IMR-90 (cell line): ENCODE results near the gene SLC25A25. TPM values are rescaled to one million over a fixed set of nuclear protein-coding genes. Genes with fewer than 3 reads are reported as not detected.

Source experiments
- ATAC-seq: fragments of 200-7000 bp; cut with Tn5 transposase; 2 replicates; pipeline ENCODE4 v1.9.1; 2020; ENCODE audit warnings: low read depth, mild to moderate bottlenecking, moderate library complexity
- BruUV-seq: library from RNA; stranded (reverse); fragments of 400-500 nt; replicated peaks from 2 replicates; lab custom pipeline; 2021; lab: Mats Ljungman, UMichigan
- CTCF ChIA-PET: fragments of 300-600 bp; formaldehyde crosslinking; extraction: SDS; loops from one replicate; lab custom pipeline; 2021; ENCODE audit warnings: antibody characterized with exemption; lab: Yijun Ruan, JAX
- POLR2A ChIA-PET: fragments of 300-600 bp; sonication (Branson Sonifier 250); formaldehyde crosslinking; loops from one replicate; lab custom pipeline; 2022; ENCODE audit warnings: antibody characterized with exemption; ENCODE audit not compliant: unreplicated experiment; lab: Charles Lee
- DNase-seq: peaks from one replicate; pipeline ENCODE4 v3.0.0; 2013
- H2AFZ ChIP-seq: replicated peaks from 2 replicates; pipeline ENCODE3; 2013; ENCODE audit warnings: low read length, mild to moderate bottlenecking; ENCODE audit not compliant: poor library complexity
- H2AK5ac ChIP-seq: 2 replicates; pipeline ENCODE4 v1.6.1; 2013; ENCODE audit warnings: low read depth, low read length, inconsistent platforms
- H2AK9ac ChIP-seq: replicated peaks from 2 replicates; pipeline ENCODE3; 2013; ENCODE audit warnings: mild to moderate bottlenecking, low read depth, low read length, moderate library complexity; ENCODE audit not compliant: poor library complexity
- H2BK120ac ChIP-seq: 2 replicates; pipeline ENCODE4 v1.6.1; 2013; ENCODE audit warnings: low read depth, low read length, inconsistent platforms
- H2BK15ac ChIP-seq: 3 replicates; pipeline ENCODE4 v1.6.1; 2013; ENCODE audit warnings: low read depth, low read length, inconsistent platforms
- H2BK20ac ChIP-seq: 2 replicates; pipeline ENCODE4 v1.6.1; 2013; ENCODE audit warnings: low read depth, mild to moderate bottlenecking, inconsistent platforms, low read length, moderate library complexity
- H2BK5ac ChIP-seq: 2 replicates; pipeline ENCODE4 v1.6.1; 2013; ENCODE audit warnings: mild to moderate bottlenecking, low read depth, low read length, inconsistent platforms; ENCODE audit not compliant: poor library complexity, severe bottlenecking
- H3K14ac ChIP-seq: replicated peaks from 2 replicates; pipeline ENCODE4 v1.6.1; 2013; ENCODE audit warnings: low read depth, low read length, inconsistent platforms
- H3K18ac ChIP-seq: 2 replicates; pipeline ENCODE4 v1.6.1; 2013; ENCODE audit warnings: low read depth, low read length, control low read depth
- H3K23ac ChIP-seq: 2 replicates; pipeline ENCODE4 v1.6.1; 2013; ENCODE audit warnings: low read depth, low read length, inconsistent platforms
- H3K27ac ChIP-seq: 2 replicates; pipeline ENCODE4 v1.5.1; 2013; ENCODE audit warnings: mild to moderate bottlenecking, control low read depth, low read length; ENCODE audit not compliant: insufficient read depth
- H3K27me3 ChIP-seq: 2 replicates; pipeline ENCODE4 v1.6.1; 2013; ENCODE audit warnings: low read length; ENCODE audit not compliant: control insufficient read depth, insufficient read depth
- H3K36me3 ChIP-seq: 2 replicates; pipeline ENCODE4 v1.6.1; 2013; ENCODE audit warnings: low read length, mixed read lengths; ENCODE audit not compliant: control insufficient read depth, insufficient read depth
- H3K4ac ChIP-seq: 2 replicates; pipeline ENCODE4 v1.6.1; 2013; ENCODE audit warnings: low read depth, low read length, inconsistent platforms
- H3K4me1 ChIP-seq: 2 replicates; pipeline ENCODE4 v1.6.1; 2013; ENCODE audit warnings: low read length, mixed read lengths; ENCODE audit not compliant: control insufficient read depth, insufficient read depth
- H3K4me2 ChIP-seq: 2 replicates; pipeline ENCODE4 v1.6.1; 2013; ENCODE audit warnings: low read depth, mild to moderate bottlenecking, control low read depth, low read length, moderate library complexity
- H3K4me3 ChIP-seq: 2 replicates; pipeline ENCODE4 v1.5.1; 2013; ENCODE audit warnings: low read depth, mild to moderate bottlenecking, control low read depth, low read length, moderate library complexity; ENCODE audit not compliant: insufficient read depth
- H3K56ac ChIP-seq: 2 replicates; pipeline ENCODE4 v1.6.1; 2013; ENCODE audit warnings: low read length, inconsistent platforms; ENCODE audit not compliant: insufficient read depth; ENCODE audit errors: extremely low read depth
- H3K79me1 ChIP-seq, 2 experiments: 2 replicates each; pipeline ENCODE4 v1.6.1; 2013; ENCODE audit warnings: low read length in 2 of 2, inconsistent platforms in 1 of 2, low read depth in 1 of 2
- H3K9ac ChIP-seq: 2 replicates; pipeline ENCODE4 v1.6.1; 2013; ENCODE audit warnings: low read depth, low read length, control low read depth
- H3K9me1 ChIP-seq: 2 replicates; pipeline ENCODE4 v1.6.1; 2013; ENCODE audit warnings: low read length, inconsistent platforms; ENCODE audit not compliant: insufficient read depth
- H3K9me3 ChIP-seq: 2 replicates; pipeline ENCODE4 v1.6.1; 2013; ENCODE audit warnings: low read length; ENCODE audit not compliant: control insufficient read depth, insufficient read depth
- H4K20me1 ChIP-seq: 2 replicates; pipeline ENCODE4 v1.6.1; 2013; ENCODE audit warnings: low read length, inconsistent platforms; ENCODE audit not compliant: insufficient read depth
- H4K5ac ChIP-seq: 2 replicates; pipeline ENCODE4 v1.6.1; 2013; ENCODE audit warnings: mild to moderate bottlenecking, low read depth, low read length, control low read depth
- H4K8ac ChIP-seq, 2 experiments: 2 replicates each; pipeline ENCODE4 v1.6.1; 2013; ENCODE audit warnings: low read depth in 2 of 2, low read length in 2 of 2, control low read depth in 1 of 2, inconsistent platforms in 1 of 2
- H4K91ac ChIP-seq: 2 replicates; pipeline ENCODE4 v1.6.1; 2013; ENCODE audit warnings: low read depth, low read length, inconsistent platforms; ENCODE audit not compliant: insufficient read depth
- BHLHE40 ChIP-seq: fragments of 150-350 bp; IDR thresholded peaks from 2 replicates; pipeline ENCODE4 v1.6.1; 2016; ENCODE audit warnings: mild to moderate bottlenecking, low read depth, low read length
- CEBPB ChIP-seq: IDR thresholded peaks from 2 replicates; pipeline ENCODE4 v1.6.1; 2012; ENCODE audit warnings: low read depth, low read length, improper control_type of control experiment
- CHD1 ChIP-seq: IDR thresholded peaks from 2 replicates; pipeline ENCODE4 v1.6.1; 2012; ENCODE audit warnings: low read depth, low read length, improper control_type of control experiment
- FOS ChIP-seq: fragments of 150-350 bp; IDR thresholded peaks from 2 replicates; pipeline ENCODE4 v1.6.1; 2016; ENCODE audit warnings: low read depth, low read length
- MAFK ChIP-seq: IDR thresholded peaks from 2 replicates; pipeline ENCODE4 v1.6.1; 2012; ENCODE audit warnings: low read depth, low read length, improper control_type of control experiment
- MAZ ChIP-seq: IDR thresholded peaks from 2 replicates; pipeline ENCODE4 v1.6.1; 2012; ENCODE audit warnings: low read depth, mild to moderate bottlenecking, low read length, improper control_type of control experiment, moderate library complexity, borderline replicate concordance
- MXI1 ChIP-seq: IDR thresholded peaks from 2 replicates; pipeline ENCODE4 v1.6.1; 2012; ENCODE audit warnings: low read depth, mild to moderate bottlenecking, low read length, moderate library complexity, borderline replicate concordance
- NFE2L2 ChIP-seq: fragments of 150-350 bp; IDR thresholded peaks from 2 replicates; pipeline ENCODE4 v1.6.1; 2016; ENCODE audit warnings: low read depth, mild to moderate bottlenecking, low read length
- POLR2A ChIP-seq: IDR thresholded peaks from 2 replicates; pipeline ENCODE4 v1.6.1; 2012; ENCODE audit warnings: mild to moderate bottlenecking, low read depth, low read length
- RAD21 ChIP-seq: IDR thresholded peaks from 2 replicates; pipeline ENCODE4 v1.6.1; 2012; ENCODE audit warnings: low read length, improper control_type of control experiment
- RCOR1 ChIP-seq: IDR thresholded peaks from 2 replicates; pipeline ENCODE4 v1.6.1; 2012; ENCODE audit warnings: mild to moderate bottlenecking, low read length, improper control_type of control experiment; ENCODE audit not compliant: insufficient replicate concordance
- RFX5 ChIP-seq: IDR thresholded peaks from 2 replicates; pipeline ENCODE4 v1.8.0; 2012; ENCODE audit warnings: low read depth, mild to moderate bottlenecking, low read length, moderate library complexity
- SMC3 ChIP-seq: fragments of 150-350 bp; IDR thresholded peaks from 2 replicates; pipeline ENCODE4 v1.6.1; 2016; ENCODE audit warnings: low read depth, mild to moderate bottlenecking, antibody characterized with exemption, low read length, moderate library complexity
- WGBS, 2 experiments: methylation state at CpG; one replicate each; pipeline versions ENCODE4 v1.1.5 to v1.1.7; 2013; ENCODE audit warnings: missing lambda C conversion rate in 2 of 2; ENCODE audit not compliant: insufficient read length in 1 of 2; ENCODE audit errors: extremely low coverage in 2 of 2; 5-methylcytosine and 5-hydroxymethylcytosine counted together
- dilution Hi-C: fragments of 300-500 bp; cut with HindIII; formaldehyde crosslinking; loops from one replicate; pipeline ENCODE4 v1.14.3; 2018; ENCODE audit warnings: low sequenced_read_pairs; ENCODE audit not compliant: unreplicated experiment
- in situ Hi-C: fragments of 300-500 bp; cut with MboI; formaldehyde crosslinking; loops from 3 replicates; pipeline ENCODE4 v1.14.3; 2019; ENCODE audit warnings: low sequenced_read_pairs, inconsistent platforms, mixed read lengths
- intact Hi-C: fragments of 100-400 bp; cut with micrococcal nuclease; formaldehyde crosslinking; loops from 2 replicates; pipeline ENCODE4 v1.10.0; 2022
- polyA plus RNA-seq, 3 experiments: library from polyadenylated mRNA; depleted of rRNA; stranded (reverse); fragments of >200 nt; gene quantifications; 2 replicates each; pipeline ENCODE4 v1.2.3, GENCODE V29; 2012; ENCODE audit warnings: low replicate concordance in 1 of 3
- total RNA-seq: library from RNA; depleted of rRNA; stranded (reverse); fragments of >200 nt; gene quantifications from 2 replicates; pipeline ENCODE4 v1.2.3, GENCODE V29; 2012
- TF ChIP-seq, protein P1 (sequence below): fragments of 150-350 bp; IDR thresholded peaks from 2 replicates; pipeline ENCODE4 v1.6.1; 2017; ENCODE audit warnings: mild to moderate bottlenecking, antibody characterized with exemption, low read length, low read depth
- TF ChIP-seq, protein P2 (sequence below): conservative IDR thresholded peaks from 2 replicates; pipeline ENCODE4 v1.5.1; 2012; ENCODE audit warnings: mild to moderate bottlenecking, low read depth, low read length, improper control_type of control experiment
- TF ChIP-seq, protein P3 (sequence below): fragments of 150-350 bp; IDR thresholded peaks from 2 replicates; pipeline ENCODE4 v1.6.1; 2016; ENCODE audit warnings: low read depth, mild to moderate bottlenecking, low read length, moderate library complexity, borderline replicate concordance

Gene SLC25A25
- total and polyA plus RNA-seq, 2 of the 4 experiments (the other 2 are of a cell fraction): 14.0 to 17.9 TPM

DNA sequence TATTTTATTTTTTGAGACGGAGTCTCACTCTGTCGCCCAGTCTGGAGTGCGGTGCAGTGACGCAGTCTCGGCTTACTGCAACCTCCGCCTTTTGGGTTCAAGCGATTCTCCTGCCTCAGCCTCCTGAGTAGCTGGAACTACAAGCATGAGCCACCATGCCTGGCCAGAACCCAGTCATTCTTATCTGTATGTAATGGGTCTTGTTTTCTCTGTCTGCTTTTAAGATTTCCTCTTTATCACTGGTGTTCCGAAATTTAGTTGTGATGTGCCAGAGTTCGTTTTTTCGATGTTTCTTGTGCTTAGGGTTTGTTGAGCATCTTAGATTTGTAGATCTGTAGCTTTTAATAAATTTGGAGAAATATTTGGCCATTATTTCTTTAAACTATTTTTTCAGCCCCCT is 19.2 kb downstream of the SLC25A25 start:
- DNase-seq: no peak
- H2BK120ac ChIP-seq: no peak overlapping the region
- no peak overlapping the region for H3K18ac ChIP-seq
- WGBS, 2 experiments: 60% methylated on average over 1 of the region's 10 CpGs; no CpG with 5 or more reads in 1 of the 2 experiments
- H3K36me3 ChIP-seq: no peaks in the 10 kb centered on the region
- H3K9me1 ChIP-seq: peaks cover 5% of the 10 kb centered on the region
- no peak for ATAC-seq
- intact Hi-C loops (no loop called here), in situ Hi-C loops (no loop called here), dilution Hi-C loops (no loop called here)
- H3K9me3 ChIP-seq: no peaks in the 10 kb centered on the region
- H4K91ac ChIP-seq: no peak overlapping the region
- no peak overlapping the region for H2BK15ac ChIP-seq
- no peak for TF ChIP-seq MAZ
- no peak for TF ChIP-seq POLR2A
- TF ChIP-seq RFX5: no peak
- TF ChIP-seq MAFK: no peak
- TF ChIP-seq CEBPB: no peak
- TF ChIP-seq RCOR1: no peak
- TF ChIP-seq, protein P1, sequence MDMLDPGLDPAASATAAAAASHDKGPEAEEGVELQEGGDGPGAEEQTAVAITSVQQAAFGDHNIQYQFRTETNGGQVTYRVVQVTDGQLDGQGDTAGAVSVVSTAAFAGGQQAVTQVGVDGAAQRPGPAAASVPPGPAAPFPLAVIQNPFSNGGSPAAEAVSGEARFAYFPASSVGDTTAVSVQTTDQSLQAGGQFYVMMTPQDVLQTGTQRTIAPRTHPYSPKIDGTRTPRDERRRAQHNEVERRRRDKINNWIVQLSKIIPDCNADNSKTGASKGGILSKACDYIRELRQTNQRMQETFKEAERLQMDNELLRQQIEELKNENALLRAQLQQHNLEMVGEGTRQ: no peak
- TF ChIP-seq BHLHE40: no peak
- TF ChIP-seq NFE2L2: no peak
- TF ChIP-seq, protein P2, sequence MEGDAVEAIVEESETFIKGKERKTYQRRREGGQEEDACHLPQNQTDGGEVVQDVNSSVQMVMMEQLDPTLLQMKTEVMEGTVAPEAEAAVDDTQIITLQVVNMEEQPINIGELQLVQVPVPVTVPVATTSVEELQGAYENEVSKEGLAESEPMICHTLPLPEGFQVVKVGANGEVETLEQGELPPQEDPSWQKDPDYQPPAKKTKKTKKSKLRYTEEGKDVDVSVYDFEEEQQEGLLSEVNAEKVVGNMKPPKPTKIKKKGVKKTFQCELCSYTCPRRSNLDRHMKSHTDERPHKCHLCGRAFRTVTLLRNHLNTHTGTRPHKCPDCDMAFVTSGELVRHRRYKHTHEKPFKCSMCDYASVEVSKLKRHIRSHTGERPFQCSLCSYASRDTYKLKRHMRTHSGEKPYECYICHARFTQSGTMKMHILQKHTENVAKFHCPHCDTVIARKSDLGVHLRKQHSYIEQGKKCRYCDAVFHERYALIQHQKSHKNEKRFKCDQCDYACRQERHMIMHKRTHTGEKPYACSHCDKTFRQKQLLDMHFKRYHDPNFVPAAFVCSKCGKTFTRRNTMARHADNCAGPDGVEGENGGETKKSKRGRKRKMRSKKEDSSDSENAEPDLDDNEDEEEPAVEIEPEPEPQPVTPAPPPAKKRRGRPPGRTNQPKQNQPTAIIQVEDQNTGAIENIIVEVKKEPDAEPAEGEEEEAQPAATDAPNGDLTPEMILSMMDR: no peak
- no peak for TF ChIP-seq FOS
- TF ChIP-seq CHD1: no peak
- no peak for TF ChIP-seq MXI1
- no peak for TF ChIP-seq SMC3
- TF ChIP-seq RAD21: no peak
- TF ChIP-seq, protein P3, sequence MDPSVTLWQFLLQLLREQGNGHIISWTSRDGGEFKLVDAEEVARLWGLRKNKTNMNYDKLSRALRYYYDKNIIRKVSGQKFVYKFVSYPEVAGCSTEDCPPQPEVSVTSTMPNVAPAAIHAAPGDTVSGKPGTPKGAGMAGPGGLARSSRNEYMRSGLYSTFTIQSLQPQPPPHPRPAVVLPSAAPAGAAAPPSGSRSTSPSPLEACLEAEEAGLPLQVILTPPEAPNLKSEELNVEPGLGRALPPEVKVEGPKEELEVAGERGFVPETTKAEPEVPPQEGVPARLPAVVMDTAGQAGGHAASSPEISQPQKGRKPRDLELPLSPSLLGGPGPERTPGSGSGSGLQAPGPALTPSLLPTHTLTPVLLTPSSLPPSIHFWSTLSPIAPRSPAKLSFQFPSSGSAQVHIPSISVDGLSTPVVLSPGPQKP: no peak
- H2AFZ ChIP-seq: no peak overlapping the region
- peaks cover 20 to 69% of the 10 kb centered on the region in 2 experiments for H3K79me1 ChIP-seq
- no peaks in the 10 kb centered on the region for H3K27me3 ChIP-seq
- no peak overlapping the region for H2AK9ac ChIP-seq
- no TSS peak for BruUV-seq
- no peak overlapping the region for H3K4me2 ChIP-seq
- no peak overlapping the region for H3K23ac ChIP-seq
- H3K4me3 ChIP-seq: no peak overlapping the region
- H4K5ac ChIP-seq: no peak overlapping the region
- no peak overlapping the region for H2BK5ac ChIP-seq
- no peak overlapping the region for H3K56ac ChIP-seq
- H2AK5ac ChIP-seq: no peak overlapping the region
- H3K9ac ChIP-seq: no peak overlapping the region
- H3K4ac ChIP-seq: no peak overlapping the region
- H3K27ac ChIP-seq: no peak overlapping the region
- POLR2A ChIA-PET: no interaction called here
- no peak overlapping the region for H4K8ac ChIP-seq
- H4K20me1 ChIP-seq: peaks cover 4% of the 10 kb centered on the region; the same call in 1 of the 2 replicates
- H3K14ac ChIP-seq: no peak overlapping the region
- H3K4me1 ChIP-seq: peaks cover 13% of the 10 kb centered on the region
- no peak overlapping the region for H2BK20ac ChIP-seq
- CTCF ChIA-PET: interaction anchor here (1.1 to 2.3 kb wide), 2 partner anchors 30 to 55 kb away, joined by 3 to 6 read pairs; no protein-coding TSS in a partner anchor
